ENCODE data around the gene GZMM. TPM values are rescaled to one million over a fixed set of nuclear protein-coding genes. Genes with fewer than 3 reads are reported as not detected.

Gene GZMM
- total and polyA plus RNA-seq, 4 donors, result 0.33 to 0.68 (median 0.55) TPM; not detected in 1

- peaks cover 12% of the 10 kb centered on the region for H3K4me1 ChIP-seq (ENCODE audit: control insufficient read depth, insufficient read depth, low read length)
- DNase-seq (ENCODE audit: low read depth in 4 of 6, low spot score in 6 of 6), result no peak
- H3K27me3 ChIP-seq (ENCODE audit: control insufficient read depth, insufficient read depth, low read length), result peaks cover 7% of the 10 kb centered on the region
- H3K27ac ChIP-seq (ENCODE audit: low read depth, low read length), result no peak overlapping the region
- no peak overlapping the region for H3K4me3 ChIP-seq (ENCODE audit: low read depth, low read length)
- no peaks in the 10 kb centered on the region for H3K36me3 ChIP-seq (ENCODE audit: control insufficient read depth, insufficient read depth, low read length)
- WGBS (ENCODE audit: insufficient coverage), result 86% methylated on average over 12 of the region's 16 CpGs
- no peaks in the 10 kb centered on the region for H3K9me3 ChIP-seq (ENCODE audit: control insufficient read depth, insufficient read depth, low read length)
Observed at GRCh38 chr19:566844-567243, 23.0 kb downstream of the GZMM start.

GRCh38 chr19:567296-567900, 23.5 kb downstream of the GZMM start:
- peaks cover 15% of the 10 kb centered on the region for H3K4me1 ChIP-seq (ENCODE audit: control insufficient read depth, insufficient read depth, low read length)
- no peak for DNase-seq (ENCODE audit: low read depth in 4 of 6, low spot score in 6 of 6)
- peaks cover 7% of the 10 kb centered on the region for H3K27me3 ChIP-seq (ENCODE audit: control insufficient read depth, insufficient read depth, low read length)
- H3K4me3 ChIP-seq (ENCODE audit: low read depth, low read length), result no peak overlapping the region
- 94% methylated on average over 20 of the region's 22 CpGs for WGBS (ENCODE audit: insufficient coverage)
- no peaks in the 10 kb centered on the region for H3K36me3 ChIP-seq (ENCODE audit: control insufficient read depth, insufficient read depth, low read length)
- no peak overlapping the region for H3K27ac ChIP-seq (ENCODE audit: low read depth, low read length)
- no peaks in the 10 kb centered on the region for H3K9me3 ChIP-seq (ENCODE audit: control insufficient read depth, insufficient read depth, low read length)

DNA sequence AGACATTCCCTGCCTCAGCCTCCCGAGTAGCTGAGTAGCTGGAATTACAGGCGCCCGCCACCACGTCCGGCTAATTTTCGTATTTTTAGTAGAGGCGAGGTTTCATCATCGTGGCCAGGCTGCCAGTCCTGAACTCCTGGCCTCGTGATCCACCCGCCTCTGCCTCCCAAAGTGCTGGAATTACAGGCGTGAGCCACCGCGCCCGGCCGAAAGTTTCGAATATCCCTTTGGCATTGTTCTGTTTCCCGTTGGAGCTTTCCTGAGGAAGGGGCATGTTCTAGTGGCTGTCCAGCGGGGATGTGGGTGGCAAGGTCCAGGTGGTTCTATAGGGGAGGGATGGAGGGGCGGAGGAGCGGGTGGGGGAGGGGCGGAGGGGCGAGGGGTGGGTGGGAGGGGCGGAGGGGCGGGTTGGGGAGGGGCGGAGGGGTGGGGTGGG, 26.4 kb downstream of the GZMM start:
- DNase-seq (ENCODE audit: low read depth in 4 of 6, low spot score in 6 of 6), result no peak
- Histone ChIP-seq H3K4me3 (ENCODE audit: low read depth, low read length) (no peak overlapping the region), H3K27ac (ENCODE audit: low read depth, low read length) (no peak overlapping the region), H3K4me1 (ENCODE audit: control insufficient read depth, insufficient read depth, low read length) (peaks cover 38% of the 10 kb centered on the region), H3K36me3 (ENCODE audit: control insufficient read depth, insufficient read depth, low read length) (peaks cover 4% of the 10 kb centered on the region), H3K9me3 (ENCODE audit: control insufficient read depth, insufficient read depth, low read length) (no peaks in the 10 kb centered on the region), H3K27me3 (ENCODE audit: control insufficient read depth, insufficient read depth, low read length) (peaks cover 7% of the 10 kb centered on the region)
- 91% methylated on average over 14 of the region's 25 CpGs for WGBS (ENCODE audit: insufficient coverage)

- 5% methylated on average over 44 of the region's 45 CpGs for WGBS (ENCODE audit: insufficient coverage)
- peak in 2 of 6 donors; percentile 3 to 38 for DNase-seq (ENCODE audit: low read depth in 4 of 6, low spot score in 6 of 6)
- Histone ChIP-seq H3K4me3 (ENCODE audit: low read depth, low read length) (peak overlapping the region; percentile 71), H3K27ac (ENCODE audit: low read depth, low read length) (peak overlapping the region; percentile 92), H3K4me1 (ENCODE audit: control insufficient read depth, insufficient read depth, low read length) (peaks cover 46% of the 10 kb centered on the region), H3K9me3 (ENCODE audit: control insufficient read depth, insufficient read depth, low read length) (no peaks in the 10 kb centered on the region), H3K27me3 (ENCODE audit: control insufficient read depth, insufficient read depth, low read length) (peaks cover 7% of the 10 kb centered on the region), H3K36me3 (ENCODE audit: control insufficient read depth, insufficient read depth, low read length) (peaks cover 9% of the 10 kb centered on the region)
Observed at GRCh38 chr19:570937-571565, 27.2 kb downstream of the GZMM start.

DNA sequence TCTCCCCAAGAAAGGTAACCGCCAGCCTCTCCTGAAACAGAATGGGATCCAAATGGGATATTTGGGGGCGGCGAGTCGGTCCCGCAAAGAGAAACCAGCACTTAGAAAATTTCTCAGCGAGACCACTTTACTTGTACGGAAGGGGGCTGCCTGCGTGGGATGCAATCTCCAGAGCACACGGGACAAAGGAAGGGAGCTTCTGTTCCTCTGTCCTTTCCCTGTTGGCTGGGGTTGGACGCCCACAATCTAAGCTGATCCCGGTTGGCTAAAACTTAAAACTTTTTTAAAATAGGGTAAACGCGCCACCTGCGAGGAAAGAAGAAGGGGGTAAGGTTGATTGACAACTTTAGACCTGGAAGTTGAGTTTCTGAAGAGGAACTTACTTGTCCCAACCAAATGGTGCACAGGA, 27.7 kb downstream of the GZMM start:
- Histone ChIP-seq H3K4me3 (ENCODE audit: low read depth, low read length) (peak overlapping the region; percentile 71), H3K9me3 (ENCODE audit: control insufficient read depth, insufficient read depth, low read length) (no peaks in the 10 kb centered on the region), H3K27me3 (ENCODE audit: control insufficient read depth, insufficient read depth, low read length) (peaks cover 7% of the 10 kb centered on the region), H3K27ac (ENCODE audit: low read depth, low read length) (peak overlapping the region; percentile 92), H3K4me1 (ENCODE audit: control insufficient read depth, insufficient read depth, low read length) (peaks cover 51% of the 10 kb centered on the region), H3K36me3 (ENCODE audit: control insufficient read depth, insufficient read depth, low read length) (peaks cover 14% of the 10 kb centered on the region)
- peak in 2 of 6 donors; percentile 20 to 49 for DNase-seq (ENCODE audit: low read depth in 4 of 6, low spot score in 6 of 6)
- 0% methylated on average over 9 of the region's 14 CpGs for WGBS (ENCODE audit: insufficient coverage)

GRCh38 chr19:572140-572742, 28.4 kb downstream of the GZMM start, which contains the start of gene BSG:
BSG (plus strand) TSS chr19:572596; CDS start chr19:572635, 39 bp downstream.
- Histone ChIP-seq H3K4me1 (ENCODE audit: control insufficient read depth, insufficient read depth, low read length) (peaks cover 58% of the 10 kb centered on the region), H3K4me3 (ENCODE audit: low read depth, low read length) (peak within 1 kb of the TSS; percentile 81), H3K36me3 (ENCODE audit: control insufficient read depth, insufficient read depth, low read length) (peaks cover 21% of the 10 kb centered on the region), H3K27ac (ENCODE audit: low read depth, low read length) (peak within 1 kb of the TSS; percentile 92), H3K9me3 (ENCODE audit: control insufficient read depth, insufficient read depth, low read length) (no peaks in the 10 kb centered on the region), H3K27me3 (ENCODE audit: control insufficient read depth, insufficient read depth, low read length) (peaks cover 7% of the 10 kb centered on the region)
- peak; percentile 86 to 99 (median 96) for DNase-seq (ENCODE audit: low read depth in 4 of 6, low spot score in 6 of 6)
- under 1% methylated on average over 79 of the region's 79 CpGs for WGBS (ENCODE audit: insufficient coverage)

DNA sequence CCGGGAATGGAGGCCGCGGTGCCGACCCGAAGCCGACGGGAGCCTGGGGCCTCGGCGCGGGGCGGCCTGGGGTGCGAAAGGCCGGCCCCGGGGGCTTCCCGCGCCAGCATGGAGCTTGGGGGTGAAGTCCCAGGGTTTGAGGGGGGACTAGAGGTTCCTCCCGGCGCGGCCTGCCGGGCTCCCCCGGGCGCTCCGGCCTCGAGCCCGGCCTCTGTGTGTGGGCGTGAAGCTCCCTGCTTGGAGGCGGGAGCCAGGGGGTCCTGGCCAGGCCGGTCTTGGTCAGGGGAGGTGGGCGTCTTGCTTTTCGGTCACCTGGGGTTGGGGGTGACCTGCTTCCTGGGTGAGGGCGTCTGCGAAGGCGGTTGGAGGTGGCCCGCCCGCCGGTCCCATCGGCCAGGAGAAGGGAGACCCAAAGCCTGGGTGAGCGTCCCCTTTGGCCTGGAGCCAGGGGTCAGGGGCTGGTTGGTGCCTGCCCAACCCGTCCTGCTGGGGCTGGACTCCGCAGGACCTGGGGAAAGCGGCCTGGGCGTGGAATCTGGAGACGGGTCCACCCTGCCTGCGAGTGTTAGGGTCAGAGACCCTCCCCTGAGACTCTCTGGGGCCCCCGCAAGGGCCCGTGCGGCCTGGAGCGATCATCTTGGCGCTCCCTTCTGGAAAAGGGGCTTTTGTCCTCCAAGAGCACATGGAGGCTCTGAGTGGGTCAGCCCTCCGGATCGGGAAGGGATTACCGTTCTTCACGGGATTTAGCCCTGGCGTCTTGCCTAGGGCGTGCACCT, 29.1 kb downstream of the GZMM start:
- peak in 2 of 6 donors; percentile 34 to 70 for DNase-seq (ENCODE audit: low read depth in 4 of 6, low spot score in 6 of 6)
- WGBS (ENCODE audit: insufficient coverage), result 0% methylated on average over 55 of the region's 55 CpGs
- Histone ChIP-seq H3K27me3 (ENCODE audit: control insufficient read depth, insufficient read depth, low read length) (peaks cover 7% of the 10 kb centered on the region), H3K4me3 (ENCODE audit: low read depth, low read length) (peak overlapping the region; percentile 81), H3K9me3 (ENCODE audit: control insufficient read depth, insufficient read depth, low read length) (no peaks in the 10 kb centered on the region), H3K4me1 (ENCODE audit: control insufficient read depth, insufficient read depth, low read length) (peaks cover 59% of the 10 kb centered on the region), H3K36me3 (ENCODE audit: control insufficient read depth, insufficient read depth, low read length) (peaks cover 28% of the 10 kb centered on the region), H3K27ac (ENCODE audit: low read depth, low read length) (peak overlapping the region; percentile 84)

- H3K9me3 ChIP-seq (ENCODE audit: control insufficient read depth, insufficient read depth, low read length), result no peaks in the 10 kb centered on the region
- peaks cover 59% of the 10 kb centered on the region for H3K4me1 ChIP-seq (ENCODE audit: control insufficient read depth, insufficient read depth, low read length)
- WGBS (ENCODE audit: insufficient coverage), result under 1% methylated on average over 13 of the region's 15 CpGs
- H3K36me3 ChIP-seq (ENCODE audit: control insufficient read depth, insufficient read depth, low read length), result peaks cover 33% of the 10 kb centered on the region
- DNase-seq (ENCODE audit: low read depth in 4 of 6, low spot score in 6 of 6), result no peak
- H3K4me3 ChIP-seq (ENCODE audit: low read depth, low read length), result peak overlapping the region; percentile 81
- peaks cover 7% of the 10 kb centered on the region for H3K27me3 ChIP-seq (ENCODE audit: control insufficient read depth, insufficient read depth, low read length)
- H3K27ac ChIP-seq (ENCODE audit: low read depth, low read length), result peak overlapping the region; percentile 84
Observed at GRCh38 chr19:573519-573825, 29.6 kb downstream of the GZMM start.

DNA sequence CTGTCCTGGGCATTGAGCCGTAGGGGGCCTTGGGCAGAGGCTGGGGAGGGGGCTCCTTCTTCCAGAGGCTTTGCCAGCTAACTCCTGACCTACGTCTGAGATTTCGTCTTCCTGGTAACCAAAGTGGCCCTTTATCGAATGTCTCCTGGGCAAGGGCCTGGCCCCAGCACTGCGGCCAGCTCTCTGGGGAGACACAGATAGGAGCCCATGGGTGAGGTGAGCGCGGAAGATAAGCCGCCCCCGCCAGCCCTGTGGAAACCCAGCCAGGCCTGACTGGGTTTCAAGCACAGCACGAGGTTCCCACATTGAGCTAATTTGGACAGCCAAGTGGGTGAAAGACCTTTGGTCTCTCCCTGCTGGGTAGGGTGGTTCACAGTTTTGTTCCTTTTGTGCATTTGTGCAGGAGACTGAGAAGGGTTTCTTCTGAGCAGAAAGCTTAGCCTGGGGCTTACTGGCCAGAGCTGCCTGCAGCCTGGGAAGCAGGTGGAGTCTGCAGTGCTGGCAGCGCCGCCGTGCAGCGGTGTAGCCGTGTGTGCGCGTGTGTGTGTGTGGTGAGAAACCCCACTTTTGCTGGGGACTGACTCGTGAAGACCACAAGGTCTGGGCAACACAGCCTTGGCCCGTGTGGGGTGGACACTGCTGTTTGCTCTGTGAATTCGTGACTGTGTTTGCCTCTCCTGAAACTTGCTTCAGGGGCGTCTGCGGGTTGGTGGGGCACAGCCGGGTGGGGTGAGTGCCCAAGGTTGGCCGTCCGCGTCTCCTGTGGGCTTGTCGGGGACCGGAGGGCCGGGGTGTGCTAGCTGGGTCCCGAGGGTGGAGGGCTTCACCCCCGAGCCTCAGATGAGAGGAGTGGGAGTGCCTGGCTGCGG, 31.0 kb downstream of the GZMM start:
- H3K4me1 ChIP-seq (ENCODE audit: control insufficient read depth, insufficient read depth, low read length), result peaks cover 62% of the 10 kb centered on the region
- peak overlapping the region; percentile 67 for H3K27ac ChIP-seq (ENCODE audit: low read depth, low read length)
- H3K4me3 ChIP-seq (ENCODE audit: low read depth, low read length), result peak overlapping the region; percentile 24
- H3K27me3 ChIP-seq (ENCODE audit: control insufficient read depth, insufficient read depth, low read length), result peaks cover 7% of the 10 kb centered on the region
- 28% methylated on average over 30 of the region's 32 CpGs for WGBS (ENCODE audit: insufficient coverage)
- DNase-seq (ENCODE audit: low read depth in 4 of 6, low spot score in 6 of 6), result peak in 2 of 6 donors; percentile 64 to 68
- no peaks in the 10 kb centered on the region for H3K9me3 ChIP-seq (ENCODE audit: control insufficient read depth, insufficient read depth, low read length)
- H3K36me3 ChIP-seq (ENCODE audit: control insufficient read depth, insufficient read depth, low read length), result peaks cover 46% of the 10 kb centered on the region
